Tibial nerve (tissue), 4 donors: ENCODE measurements around the gene GNAZ. TPM values are rescaled to one million over a fixed set of nuclear protein-coding genes. Genes with fewer than 3 reads are reported as not detected.

Source experiments
- DNase-seq, 2 donors: peaks; one replicate each; pipeline ENCODE4 v3.0.0-alpha.2; 2019; ENCODE audit warnings: low spot score in 2 of 2
- H3K27ac ChIP-seq, 4 donors: fragments of 200-600 bp; sonication (generic) in 3 of 4; one replicate each; pipeline ENCODE4 v1.5.1; 2017 to 2019; ENCODE audit warnings: mild to moderate bottlenecking in 1 of 4
- H3K27me3 ChIP-seq, 2 donors: fragments of 200-600 bp; sonication (generic) in 1 of 2; one replicate each; pipeline versions ENCODE4 v1.5.1 to v1.6.0; 2017 to 2019
- H3K36me3 ChIP-seq, 3 donors: fragments of 200-600 bp; sonication (generic); one replicate each; pipeline ENCODE4 v1.5.1; 2018 to 2019
- H3K4me1 ChIP-seq, 4 donors: fragments of 200-600 bp; sonication (generic) in 3 of 4; one replicate each; pipeline ENCODE4 v1.5.1; 2017 to 2019
- H3K4me3 ChIP-seq, 4 donors: fragments of 200-600 bp; sonication (generic) in 3 of 4; one replicate each; pipeline ENCODE4 v1.5.1; 2017 to 2019; ENCODE audit warnings: mild to moderate bottlenecking in 1 of 4, moderate library complexity in 1 of 4
- H3K9me3 ChIP-seq, 4 donors: fragments of 200-600 bp; sonication (generic) in 3 of 4; one replicate each; pipeline ENCODE4 v1.5.1; 2017 to 2019
- EP300 ChIP-seq, 2 donors: sonication (generic); formaldehyde crosslinking; IDR thresholded peaks; one replicate each; pipeline ENCODE4 v1.6.1; 2017; ENCODE audit warnings: antibody characterized with exemption in 2 of 2, mild to moderate bottlenecking in 1 of 2
- POLR2A ChIP-seq, 2 donors: fragments of 450-650 bp; IDR thresholded peaks; one replicate each; pipeline ENCODE4 v1.6.1; 2017; ENCODE audit warnings: antibody characterized with exemption in 2 of 2, mild to moderate bottlenecking in 2 of 2, moderate library complexity in 2 of 2
- WGBS, 2 donors: methylation state at CpG; one replicate each; pipeline ENCODE4 v1.1.5; 2018; 5-methylcytosine and 5-hydroxymethylcytosine counted together
- total RNA-seq, 4 donors: library from RNA; depleted of rRNA; stranded (reverse); fragments of >200 nt; gene quantifications; one replicate each; pipeline ENCODE4 v1.1.0, GENCODE V29; 2016
- TF ChIP-seq, protein P1 (sequence below), 5 experiments: fragments of 200-600 bp in 3 of 5; fragments of 450-650 bp in 2 of 5; sonication (generic) in 3 of 5; IDR thresholded peaks; one replicate each; pipeline ENCODE4 v1.5.1; 2016 to 2019; ENCODE audit warnings: antibody characterized with exemption in 5 of 5, mild to moderate bottlenecking in 3 of 5, moderate library complexity in 2 of 5

The GNAZ gene
- total RNA-seq, 4 donors from 2014 or later, result 14.1 to 20.1 (median 18.0) TPM

DNA sequence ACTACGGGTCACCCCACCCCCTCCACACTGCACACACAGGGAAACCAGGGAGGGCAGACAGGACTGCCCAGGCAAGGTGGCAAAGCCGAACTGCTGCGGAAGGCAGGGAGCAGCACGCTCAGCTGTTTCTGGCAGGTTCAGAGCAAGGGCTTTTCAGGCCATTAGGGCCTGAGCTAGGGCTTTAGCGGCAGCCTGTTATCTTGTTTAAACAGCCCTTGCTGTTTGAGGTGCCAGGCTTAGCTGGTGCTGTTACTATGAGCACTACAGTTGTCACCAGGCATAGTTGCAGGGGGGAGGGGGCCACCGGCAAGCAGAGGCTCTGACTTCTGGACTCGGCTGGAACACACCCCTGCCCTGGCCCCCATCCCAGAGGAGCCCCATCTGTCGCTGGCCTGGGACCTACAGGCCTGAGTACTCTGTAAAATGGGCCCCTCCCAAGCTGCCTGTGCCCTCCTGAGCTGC is 36.6 kb downstream of the GNAZ start:
- WGBS, 2 donors, result 69 to 87% methylated on average over 3 to 8 of the region's 8 CpGs
- Histone ChIP-seq H3K9me3 (no peaks in the 10 kb centered on the region), H3K27ac (no peak overlapping the region), H3K27me3 (no peaks in the 10 kb centered on the region), H3K4me1 (peaks cover 0 to 7% (median 0%) of the 10 kb centered on the region in 4 donors), H3K4me3 (no peak overlapping the region), H3K36me3 (no peaks in the 10 kb centered on the region)
- TF ChIP-seq, protein P1, sequence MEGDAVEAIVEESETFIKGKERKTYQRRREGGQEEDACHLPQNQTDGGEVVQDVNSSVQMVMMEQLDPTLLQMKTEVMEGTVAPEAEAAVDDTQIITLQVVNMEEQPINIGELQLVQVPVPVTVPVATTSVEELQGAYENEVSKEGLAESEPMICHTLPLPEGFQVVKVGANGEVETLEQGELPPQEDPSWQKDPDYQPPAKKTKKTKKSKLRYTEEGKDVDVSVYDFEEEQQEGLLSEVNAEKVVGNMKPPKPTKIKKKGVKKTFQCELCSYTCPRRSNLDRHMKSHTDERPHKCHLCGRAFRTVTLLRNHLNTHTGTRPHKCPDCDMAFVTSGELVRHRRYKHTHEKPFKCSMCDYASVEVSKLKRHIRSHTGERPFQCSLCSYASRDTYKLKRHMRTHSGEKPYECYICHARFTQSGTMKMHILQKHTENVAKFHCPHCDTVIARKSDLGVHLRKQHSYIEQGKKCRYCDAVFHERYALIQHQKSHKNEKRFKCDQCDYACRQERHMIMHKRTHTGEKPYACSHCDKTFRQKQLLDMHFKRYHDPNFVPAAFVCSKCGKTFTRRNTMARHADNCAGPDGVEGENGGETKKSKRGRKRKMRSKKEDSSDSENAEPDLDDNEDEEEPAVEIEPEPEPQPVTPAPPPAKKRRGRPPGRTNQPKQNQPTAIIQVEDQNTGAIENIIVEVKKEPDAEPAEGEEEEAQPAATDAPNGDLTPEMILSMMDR (IDR thresholded peaks at IDR 0.05), result no peak
- no peak for DNase-seq

DNA sequence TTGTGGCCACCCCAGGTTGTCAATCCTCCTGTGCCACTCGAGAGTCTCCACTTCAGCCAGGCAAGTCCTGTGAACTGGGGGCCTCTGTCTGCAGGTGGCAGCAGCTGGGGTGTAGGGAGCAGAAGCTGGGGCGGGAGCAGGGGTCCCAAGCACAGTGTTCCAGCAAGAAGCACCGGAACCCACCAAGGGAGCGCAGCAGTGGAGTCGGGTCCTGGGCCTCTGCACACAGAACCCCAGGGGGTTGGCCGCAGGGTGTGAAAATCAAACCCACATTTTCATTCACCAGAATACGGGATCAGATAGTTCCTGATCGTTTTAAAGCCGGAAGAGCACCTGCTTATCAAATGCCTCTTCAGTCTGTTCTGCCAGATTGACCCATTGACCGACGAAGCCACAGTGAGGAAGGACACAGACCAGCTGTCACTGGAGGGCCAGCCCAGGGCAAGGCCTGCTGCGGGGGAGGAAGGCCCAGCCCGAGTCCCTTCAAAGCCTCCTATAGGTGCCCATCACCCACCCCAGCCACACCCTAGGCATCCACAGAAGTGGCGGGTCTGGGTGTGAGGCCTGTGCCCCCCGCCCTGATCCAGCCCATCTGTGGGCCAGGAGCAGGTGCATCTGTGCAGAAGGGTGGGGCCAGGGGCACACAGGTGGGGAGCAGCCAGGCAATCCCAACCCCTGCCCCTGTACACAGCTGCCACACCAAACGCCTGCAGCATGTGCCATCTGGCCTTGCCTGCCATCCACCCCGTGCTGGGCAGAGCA is 37.3 kb downstream of the GNAZ start:
- Histone ChIP-seq H3K27ac (no peak overlapping the region), H3K36me3 (no peaks in the 10 kb centered on the region), H3K9me3 (no peaks in the 10 kb centered on the region), H3K4me3 (no peak overlapping the region), H3K27me3 (no peaks in the 10 kb centered on the region), H3K4me1 (peaks cover 0 to 2% (median 0%) of the 10 kb centered on the region in 4 donors)
- DNase-seq, result no peak
- 94 to 98% methylated on average over 9 to 15 of the region's 17 CpGs for WGBS, 2 donors
- TF ChIP-seq EP300 (IDR thresholded peaks at IDR 0.05), result no peak

DNA sequence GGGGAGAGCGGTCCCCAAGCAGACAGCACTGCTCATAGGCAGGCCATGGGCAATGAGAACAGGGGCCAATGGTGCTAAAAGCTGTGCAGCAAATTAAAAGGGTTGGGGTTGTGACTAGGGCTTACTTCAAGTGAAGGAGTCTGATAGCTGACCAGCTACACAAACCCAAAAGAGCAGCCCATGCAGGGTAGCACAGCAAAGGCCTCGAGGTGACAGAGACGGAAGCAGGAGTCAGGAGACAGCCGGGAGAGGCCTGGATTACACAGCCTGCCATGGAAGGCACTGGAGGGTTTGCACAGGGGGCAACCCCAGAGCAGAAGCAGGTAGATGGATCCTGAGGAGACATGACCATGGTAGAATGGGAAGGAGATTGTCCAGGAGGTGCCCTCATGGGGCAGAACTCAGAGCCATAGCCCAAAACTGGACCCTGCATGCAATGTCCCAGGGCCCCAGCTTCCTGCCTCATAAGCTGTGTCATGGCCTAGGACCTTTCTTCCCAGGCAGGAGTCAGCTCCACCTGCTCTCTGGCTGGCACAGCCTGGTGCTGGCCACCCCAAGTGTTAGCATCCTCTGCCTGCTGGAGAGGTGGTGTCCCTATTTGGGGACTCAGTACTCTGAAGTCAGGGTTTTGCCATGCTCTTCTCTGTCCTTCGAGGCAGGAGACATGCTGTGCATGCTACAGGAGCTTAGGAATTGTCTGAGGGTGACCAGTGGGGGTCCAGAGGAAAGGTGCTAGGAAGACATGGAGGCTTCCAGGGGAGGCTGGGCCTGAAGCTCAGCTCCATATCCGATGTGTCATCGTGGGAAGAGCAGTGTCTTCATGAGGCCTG is 38.1 kb downstream of the GNAZ start:
- H3K27me3 ChIP-seq, result no peaks in the 10 kb centered on the region
- H3K36me3 ChIP-seq, result no peaks in the 10 kb centered on the region
- H3K9me3 ChIP-seq, result no peaks in the 10 kb centered on the region
- 93% methylated on average over 7 of the region's 7 CpGs for WGBS, 2 donors
- H3K4me1 ChIP-seq, result peaks cover 0 to 10% (median 3%) of the 10 kb centered on the region in 4 donors
- DNase-seq, result no peak
- no peak for TF ChIP-seq POLR2A (IDR thresholded peaks at IDR 0.05)
- TF ChIP-seq EP300 (IDR thresholded peaks at IDR 0.05), result no peak
- TF ChIP-seq, protein P1 (IDR thresholded peaks at IDR 0.05), result no peak
- no peak overlapping the region for H3K4me3 ChIP-seq
- no peak overlapping the region for H3K27ac ChIP-seq

DNA sequence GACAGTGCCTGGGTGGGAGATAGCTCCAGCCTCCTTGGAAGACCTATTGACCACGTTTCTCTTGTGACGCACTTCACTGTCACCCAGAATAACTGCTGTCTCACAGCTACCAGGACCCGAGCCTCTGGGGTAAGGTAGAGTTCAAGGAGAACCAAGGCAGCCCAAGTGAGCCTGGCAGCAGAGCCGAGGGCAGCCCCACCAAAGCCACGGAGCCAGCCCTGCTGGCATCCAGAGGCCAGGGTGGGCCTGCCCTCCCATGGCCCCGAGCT is 38.7 kb downstream of the GNAZ start:
- WGBS, 2 donors, result 82 to 84% methylated on average over 2 to 6 of the region's 6 CpGs
- no peak for DNase-seq
- Histone ChIP-seq H3K36me3 (no peaks in the 10 kb centered on the region), H3K4me1 (peaks cover 0 to 15% (median 5%) of the 10 kb centered on the region in 4 donors), H3K27ac (no peak overlapping the region), H3K27me3 (no peaks in the 10 kb centered on the region), H3K9me3 (no peaks in the 10 kb centered on the region), H3K4me3 (no peak overlapping the region)
- TF ChIP-seq EP300 (IDR thresholded peaks at IDR 0.05), result no peak
- no peak for TF ChIP-seq POLR2A (IDR thresholded peaks at IDR 0.05)
- TF ChIP-seq, protein P1 (IDR thresholded peaks at IDR 0.05), result no peak

DNA sequence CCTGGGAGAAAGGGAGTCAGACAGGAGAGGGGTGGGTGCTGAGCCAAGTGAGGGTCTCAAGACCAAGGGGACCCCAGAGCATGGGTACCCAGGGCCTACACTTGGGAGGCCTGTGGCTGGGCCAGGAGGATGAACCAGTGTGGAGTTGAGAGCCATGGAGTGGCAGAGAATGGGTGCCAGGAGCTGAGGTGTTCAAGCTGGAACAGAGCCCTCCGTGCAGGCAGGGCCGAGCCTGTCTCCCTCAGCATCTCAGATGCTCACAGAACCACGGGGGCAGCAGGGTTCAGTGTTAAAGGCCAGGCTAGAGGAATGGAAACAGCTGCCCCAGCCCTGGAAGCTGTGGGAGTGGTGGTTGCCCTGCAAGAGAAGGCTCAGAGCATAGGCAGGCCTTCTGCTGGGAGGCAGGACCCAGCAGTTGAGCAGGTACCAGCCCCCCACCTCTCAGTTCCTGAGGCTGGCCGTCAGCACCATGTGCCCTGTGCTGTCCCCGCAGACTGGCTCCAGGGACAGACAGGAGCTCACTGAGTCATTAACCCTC is 39.2 kb downstream of the GNAZ start:
- 71% methylated on average over 5 of the region's 5 CpGs; no CpG with 5 or more reads in 1 of the 2 donors for WGBS, 2 donors
- Histone ChIP-seq H3K27ac (no peak overlapping the region), H3K4me3 (no peak overlapping the region), H3K9me3 (no peaks in the 10 kb centered on the region), H3K36me3 (no peaks in the 10 kb centered on the region), H3K27me3 (no peaks in the 10 kb centered on the region), H3K4me1 (peaks cover 0 to 20% (median 7%) of the 10 kb centered on the region in 4 donors)
- TF ChIP-seq EP300 (IDR thresholded peaks at IDR 0.05), result no peak
- TF ChIP-seq, protein P1 (IDR thresholded peaks at IDR 0.05), result no peak
- TF ChIP-seq POLR2A (IDR thresholded peaks at IDR 0.05), result no peak
- no peak for DNase-seq
